ENCODE results near the gene CENPO. TPM values are rescaled to one million over a fixed set of nuclear protein-coding genes. Genes with fewer than 3 reads are reported as not detected.

The CENPO gene
- polyA plus RNA-seq, 1 donor: 10.5 TPM

DNA sequence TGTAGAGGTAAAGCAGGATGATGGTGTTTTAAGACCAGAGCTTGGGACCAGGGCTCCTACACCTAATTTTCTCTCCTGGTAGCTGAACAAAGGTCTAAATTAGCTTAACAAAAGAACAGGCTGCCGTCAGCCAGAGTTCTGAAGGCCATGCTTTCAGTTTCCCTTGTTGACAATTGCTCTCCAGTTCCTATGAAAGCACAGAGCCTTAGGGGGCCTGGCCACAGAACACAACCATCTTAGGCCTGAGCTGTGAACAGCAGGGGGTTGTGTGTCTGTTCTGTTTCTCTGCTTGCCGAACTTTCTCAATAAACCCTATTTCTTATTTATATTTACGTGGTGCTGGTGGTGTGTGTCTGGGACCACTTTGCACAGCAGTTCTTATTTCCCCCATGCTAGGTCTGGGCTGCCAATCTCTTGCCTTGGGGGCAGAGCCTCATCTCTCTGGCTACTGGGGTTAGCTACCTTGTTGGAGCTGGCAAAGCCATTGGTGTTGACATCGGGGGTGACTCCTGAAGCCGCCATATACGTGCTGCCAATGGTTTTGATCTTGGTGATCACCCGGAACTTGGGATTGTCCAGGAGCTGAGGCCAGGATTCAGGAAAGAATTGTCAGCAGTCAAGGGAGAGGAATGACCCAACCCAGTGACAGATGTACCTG is 29.0 kb downstream of the CENPO start:
- WGBS (ENCODE audit: insufficient coverage, low lambda C conversion rate): no CpG with 5 or more reads among the region's 7 CpGs
- Histone ChIP-seq H3K4me3 (ENCODE audit: low read length) (no peak overlapping the region), H3K9me3 (ENCODE audit: control insufficient read depth, low read depth, low read length) (no peaks in the 10 kb centered on the region), H3K4me1 (ENCODE audit: control insufficient read depth, insufficient read depth, low read length) (no peaks in the 10 kb centered on the region), H3K36me3 (ENCODE audit: control insufficient read depth, insufficient read depth, low read length) (peaks cover 59% of the 10 kb centered on the region), H3K27me3 (ENCODE audit: control insufficient read depth, insufficient read depth, low read length) (no peaks in the 10 kb centered on the region), H3K27ac (ENCODE audit: low read length) (no peak overlapping the region)
- DNase-seq: no peak

- no peaks in the 10 kb centered on the region for H3K27me3 ChIP-seq (ENCODE audit: control insufficient read depth, insufficient read depth, low read length)
- DNase-seq: no peak
Observed at GRCh38 chr2:24824071-24824588, 30.9 kb downstream of the CENPO start.

DNA sequence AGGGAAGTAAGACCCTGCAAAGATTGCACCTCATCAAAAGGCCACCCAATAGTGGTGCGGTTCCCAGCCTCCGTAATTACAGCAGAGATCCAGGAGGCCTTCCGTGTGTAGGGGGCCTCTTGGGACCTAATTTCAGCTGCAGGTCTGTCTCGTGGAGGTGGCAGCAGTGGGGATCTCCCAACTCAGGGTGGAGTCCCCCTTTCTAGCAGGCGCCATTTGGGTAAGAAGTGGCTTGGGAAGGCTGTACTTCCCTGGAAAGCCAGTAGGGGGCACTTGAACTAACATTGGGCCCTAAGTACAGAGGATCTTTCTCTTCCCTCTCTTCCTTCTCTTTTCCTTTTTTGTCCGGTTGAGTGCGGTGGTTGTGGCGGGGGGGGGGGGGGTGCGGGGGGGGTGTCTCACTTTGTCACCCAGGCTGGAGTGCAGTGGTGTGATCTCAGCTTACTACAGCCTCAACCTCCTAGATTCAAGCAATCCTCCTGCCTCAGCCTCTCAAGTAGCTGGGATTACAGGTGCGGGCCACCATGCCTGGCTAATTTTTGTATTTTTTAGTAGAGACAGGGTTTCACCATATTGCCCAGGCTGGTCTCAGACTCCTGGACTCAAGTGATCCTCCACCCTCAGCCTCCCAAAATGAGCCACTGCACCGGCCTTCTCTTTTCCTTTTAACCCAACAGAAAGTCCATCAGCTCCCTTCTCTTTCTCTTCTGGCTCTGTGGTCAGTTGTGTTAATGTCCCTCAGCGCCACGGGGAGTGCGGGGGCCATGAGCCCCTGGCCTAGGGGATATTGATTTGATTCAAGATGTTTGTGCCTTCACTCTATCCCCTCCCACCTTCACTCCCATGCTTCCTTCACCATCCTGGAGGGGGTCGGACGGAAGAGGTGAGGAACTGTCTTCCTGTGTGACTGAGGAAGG is 32.0 kb downstream of the CENPO start:
- no peak for DNase-seq
- WGBS (ENCODE audit: insufficient coverage, low lambda C conversion rate): no CpG with 5 or more reads among the region's 16 CpGs

More at GRCh38 chr2:24824071-24824588, 30.9 kb downstream of the CENPO start:
- no peaks in the 10 kb centered on the region for H3K4me1 ChIP-seq (ENCODE audit: control insufficient read depth, insufficient read depth, low read length)
- WGBS (ENCODE audit: insufficient coverage, low lambda C conversion rate): no CpG with 5 or more reads among the region's 14 CpGs
- no peaks in the 10 kb centered on the region for H3K9me3 ChIP-seq (ENCODE audit: control insufficient read depth, low read depth, low read length)
- no peak overlapping the region for H3K27ac ChIP-seq (ENCODE audit: low read length)
- H3K36me3 ChIP-seq (ENCODE audit: control insufficient read depth, insufficient read depth, low read length): peaks cover 44% of the 10 kb centered on the region
- H3K4me3 ChIP-seq (ENCODE audit: low read length): no peak overlapping the region

DNA sequence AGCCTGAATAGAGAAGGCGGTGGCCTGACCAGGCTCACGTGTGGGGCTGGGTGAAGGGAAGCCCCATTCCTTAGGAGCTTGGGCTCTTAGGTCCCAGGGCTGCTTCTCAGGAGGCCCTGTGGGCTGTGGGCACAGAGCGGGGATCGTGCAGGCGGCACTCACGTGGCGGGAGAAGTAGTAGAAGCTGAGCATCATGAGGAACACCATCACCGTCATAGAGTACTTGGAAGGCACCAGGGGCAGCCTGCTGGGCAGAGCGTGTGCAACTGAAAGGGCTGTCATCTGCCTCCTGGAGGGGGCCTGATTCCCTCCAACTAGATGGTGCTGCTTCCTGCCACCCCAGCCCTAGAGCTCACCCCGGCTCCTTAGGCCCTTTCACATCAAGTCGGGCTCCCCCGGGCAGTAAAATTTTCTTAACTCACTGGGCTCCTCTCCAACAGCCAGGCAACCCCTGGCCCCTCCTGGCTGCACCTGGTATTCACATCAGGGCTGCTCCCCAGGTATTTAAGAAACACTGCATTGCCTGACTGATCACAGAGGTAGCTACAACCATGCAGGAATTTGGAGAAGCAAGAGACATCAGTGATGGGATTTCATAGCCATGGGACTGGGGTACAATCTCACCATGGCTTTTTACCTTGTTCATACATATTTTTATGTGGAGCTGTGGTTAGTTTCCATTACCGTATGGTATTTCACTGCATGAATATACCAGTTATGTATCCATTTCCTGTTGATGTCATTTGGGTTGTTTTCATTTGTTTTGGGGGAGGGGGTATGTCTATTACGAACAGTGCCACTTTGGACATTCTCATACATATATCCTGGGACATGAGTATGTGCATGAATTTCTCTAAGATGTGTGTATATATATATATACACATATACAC is 32.9 kb downstream of the CENPO start:
- WGBS (ENCODE audit: insufficient coverage, low lambda C conversion rate): 100% methylated on average over 1 of the region's 14 CpGs
- no peak overlapping the region for H3K27ac ChIP-seq (ENCODE audit: low read length)
- no peaks in the 10 kb centered on the region for H3K9me3 ChIP-seq (ENCODE audit: control insufficient read depth, low read depth, low read length)
- H3K4me1 ChIP-seq (ENCODE audit: control insufficient read depth, insufficient read depth, low read length): peaks cover 6% of the 10 kb centered on the region
- no peak for DNase-seq
- H3K36me3 ChIP-seq (ENCODE audit: control insufficient read depth, insufficient read depth, low read length): peaks cover 25% of the 10 kb centered on the region
- no peak overlapping the region for H3K4me3 ChIP-seq (ENCODE audit: low read length)
- no peaks in the 10 kb centered on the region for H3K27me3 ChIP-seq (ENCODE audit: control insufficient read depth, insufficient read depth, low read length)

More for the DNA sequence above, 32.0 kb downstream of the CENPO start:
- Histone ChIP-seq H3K27me3 (ENCODE audit: control insufficient read depth, insufficient read depth, low read length) (no peaks in the 10 kb centered on the region), H3K9me3 (ENCODE audit: control insufficient read depth, low read depth, low read length) (no peaks in the 10 kb centered on the region), H3K4me1 (ENCODE audit: control insufficient read depth, insufficient read depth, low read length) (peaks cover under 1% of the 10 kb centered on the region), H3K4me3 (ENCODE audit: low read length) (no peak overlapping the region), H3K27ac (ENCODE audit: low read length) (no peak overlapping the region), H3K36me3 (ENCODE audit: control insufficient read depth, insufficient read depth, low read length) (peaks cover 34% of the 10 kb centered on the region)

- H3K9me3 ChIP-seq (ENCODE audit: control insufficient read depth, low read depth, low read length): no peaks in the 10 kb centered on the region
- no peak for DNase-seq
Observed at GRCh38 chr2:24826773-24827145, 33.5 kb downstream of the CENPO start.

GRCh38 chr2:24827321-24828237 is 34.4 kb downstream of the CENPO start:
- H3K9me3 ChIP-seq (ENCODE audit: control insufficient read depth, low read depth, low read length): no peaks in the 10 kb centered on the region
- no peaks in the 10 kb centered on the region for H3K27me3 ChIP-seq (ENCODE audit: control insufficient read depth, insufficient read depth, low read length)
- H3K27ac ChIP-seq (ENCODE audit: low read length): no peak overlapping the region
- peak; percentile 78 to 81 for DNase-seq
- peaks cover 11% of the 10 kb centered on the region for H3K36me3 ChIP-seq (ENCODE audit: control insufficient read depth, insufficient read depth, low read length)
- H3K4me3 ChIP-seq (ENCODE audit: low read length): no peak overlapping the region
- peaks cover 8% of the 10 kb centered on the region for H3K4me1 ChIP-seq (ENCODE audit: control insufficient read depth, insufficient read depth, low read length)
- WGBS (ENCODE audit: insufficient coverage, low lambda C conversion rate): no CpG with 5 or more reads among the region's 30 CpGs

More at GRCh38 chr2:24826773-24827145, 33.5 kb downstream of the CENPO start:
- Histone ChIP-seq H3K4me1 (ENCODE audit: control insufficient read depth, insufficient read depth, low read length) (peaks cover 8% of the 10 kb centered on the region), H3K27me3 (ENCODE audit: control insufficient read depth, insufficient read depth, low read length) (no peaks in the 10 kb centered on the region), H3K36me3 (ENCODE audit: control insufficient read depth, insufficient read depth, low read length) (peaks cover 19% of the 10 kb centered on the region), H3K27ac (ENCODE audit: low read length) (no peak overlapping the region), H3K4me3 (ENCODE audit: low read length) (no peak overlapping the region)
- no CpG with 5 or more reads among the region's 5 CpGs for WGBS (ENCODE audit: insufficient coverage, low lambda C conversion rate)

DNA sequence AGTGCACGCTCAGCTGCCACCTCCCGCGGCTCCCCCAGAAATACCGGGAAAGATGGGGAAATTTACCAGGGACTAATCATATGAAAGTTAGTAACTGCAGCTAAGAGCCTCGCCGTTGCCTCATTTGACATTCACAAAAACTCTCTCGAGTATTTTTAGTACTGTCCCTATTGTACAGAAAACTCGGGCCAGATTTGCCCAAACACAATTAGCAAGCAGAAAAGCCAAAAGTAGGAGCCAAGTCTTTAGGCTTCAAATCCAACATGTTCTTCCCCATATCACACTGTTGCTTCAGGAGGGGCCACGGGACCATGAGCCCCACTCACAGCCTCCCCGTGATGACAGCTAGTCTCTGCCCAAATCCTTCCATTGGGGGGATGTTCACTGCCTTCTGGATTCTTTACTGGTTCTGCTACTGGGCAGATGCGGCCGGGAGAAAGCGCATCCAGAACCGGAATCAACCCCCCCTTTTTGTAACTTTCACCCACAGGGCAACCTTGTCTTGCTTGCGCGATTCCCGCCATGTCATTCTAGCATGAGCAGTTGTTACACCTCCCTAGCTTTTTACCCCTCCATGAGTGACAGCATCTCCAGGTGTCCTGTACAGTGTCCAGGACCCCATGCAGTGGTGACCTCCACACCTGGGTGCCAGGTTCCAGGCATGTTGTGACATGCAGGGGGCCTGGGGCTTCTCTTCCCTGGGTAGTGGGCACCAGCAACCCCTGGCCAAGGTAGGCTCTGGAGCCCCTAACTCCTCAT is 35.2 kb downstream of the CENPO start:
- no peaks in the 10 kb centered on the region for H3K9me3 ChIP-seq (ENCODE audit: control insufficient read depth, low read depth, low read length)
- no peak overlapping the region for H3K4me3 ChIP-seq (ENCODE audit: low read length)
- peaks cover 8% of the 10 kb centered on the region for H3K4me1 ChIP-seq (ENCODE audit: control insufficient read depth, insufficient read depth, low read length)
- no peak overlapping the region for H3K27ac ChIP-seq (ENCODE audit: low read length)
- WGBS (ENCODE audit: insufficient coverage, low lambda C conversion rate): no CpG with 5 or more reads among the region's 17 CpGs
- no peaks in the 10 kb centered on the region for H3K27me3 ChIP-seq (ENCODE audit: control insufficient read depth, insufficient read depth, low read length)
- no peak for DNase-seq
- H3K36me3 ChIP-seq (ENCODE audit: control insufficient read depth, insufficient read depth, low read length): peaks cover 5% of the 10 kb centered on the region

DNA sequence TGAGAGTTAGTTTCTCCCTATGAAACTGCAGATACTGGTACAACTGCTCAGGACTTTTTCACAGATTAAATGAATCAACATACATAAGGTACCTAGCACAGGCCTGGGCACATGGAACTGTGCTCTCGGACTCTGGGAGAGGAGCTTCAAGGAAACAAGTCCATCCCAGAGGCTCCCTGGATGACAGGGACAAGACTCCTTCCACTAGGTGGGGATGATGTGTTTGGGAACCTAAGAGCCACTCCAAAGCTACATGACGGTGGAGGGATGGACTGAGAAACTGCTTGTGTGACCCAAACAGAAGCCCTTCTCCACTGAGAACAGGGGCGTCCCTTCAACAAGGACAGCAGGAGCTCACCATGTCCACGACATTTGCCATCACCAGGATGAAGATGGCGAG is 37.1 kb downstream of the CENPO start:
- peaks cover 8% of the 10 kb centered on the region for H3K4me1 ChIP-seq (ENCODE audit: control insufficient read depth, insufficient read depth, low read length)
- no peak overlapping the region for H3K4me3 ChIP-seq (ENCODE audit: low read length)
- no CpG with 5 or more reads among the region's 5 CpGs for WGBS (ENCODE audit: insufficient coverage, low lambda C conversion rate)
- no peaks in the 10 kb centered on the region for H3K9me3 ChIP-seq (ENCODE audit: control insufficient read depth, low read depth, low read length)
- no peak for DNase-seq
- no peaks in the 10 kb centered on the region for H3K27me3 ChIP-seq (ENCODE audit: control insufficient read depth, insufficient read depth, low read length)
- H3K36me3 ChIP-seq (ENCODE audit: control insufficient read depth, insufficient read depth, low read length): peaks cover 23% of the 10 kb centered on the region
- peak overlapping the region; percentile 52 for H3K27ac ChIP-seq (ENCODE audit: low read length)

DNA sequence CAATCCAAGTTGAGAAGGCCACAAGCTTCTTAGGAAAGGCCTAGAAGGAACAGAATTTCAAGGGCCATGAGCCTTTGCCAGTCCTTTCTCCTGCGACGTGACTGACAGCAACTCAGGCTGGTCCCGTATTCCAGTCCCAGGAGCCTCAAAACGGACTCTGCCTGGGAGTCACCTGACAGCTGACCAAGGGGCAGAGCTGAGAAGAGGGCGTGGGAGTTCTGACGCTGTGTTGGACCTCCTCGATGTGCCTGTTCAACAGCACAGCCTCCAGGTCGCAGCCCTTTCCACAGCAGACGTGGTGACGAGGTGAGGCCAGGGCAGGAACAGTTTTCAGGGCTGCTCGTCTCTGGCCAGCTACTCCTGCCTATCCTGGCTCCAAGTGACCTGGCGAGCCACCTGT is 37.6 kb downstream of the CENPO start:
- Histone ChIP-seq H3K4me3 (ENCODE audit: low read length) (no peak overlapping the region), H3K4me1 (ENCODE audit: control insufficient read depth, insufficient read depth, low read length) (peaks cover 8% of the 10 kb centered on the region), H3K27me3 (ENCODE audit: control insufficient read depth, insufficient read depth, low read length) (no peaks in the 10 kb centered on the region), H3K27ac (ENCODE audit: low read length) (peak overlapping the region; percentile 52), H3K36me3 (ENCODE audit: control insufficient read depth, insufficient read depth, low read length) (peaks cover 20% of the 10 kb centered on the region), H3K9me3 (ENCODE audit: control insufficient read depth, low read depth, low read length) (no peaks in the 10 kb centered on the region)
- peak; percentile 81 to 82 for DNase-seq
- no CpG with 5 or more reads among the region's 12 CpGs for WGBS (ENCODE audit: insufficient coverage, low lambda C conversion rate)

All from large intestine (tissue), 3 donors.